ENCODE data around the gene STK32A. TPM values are rescaled to one million over a fixed set of nuclear protein-coding genes. Genes with fewer than 3 reads are reported as not detected.

STK32A gene
- total RNA-seq, 1 experiment from 2014 or later, result 0.57 TPM

- no peak for DNase-seq (ENCODE audit: low spot score)
These were observed 155.9 kb downstream of the STK32A start for GRCh38 chr5:147390654-147391225.

GRCh38 chr5:147391781-147392180 lies 157.0 kb downstream of the STK32A start:
- peak; percentile 87 for DNase-seq (ENCODE audit: low spot score)

DNA sequence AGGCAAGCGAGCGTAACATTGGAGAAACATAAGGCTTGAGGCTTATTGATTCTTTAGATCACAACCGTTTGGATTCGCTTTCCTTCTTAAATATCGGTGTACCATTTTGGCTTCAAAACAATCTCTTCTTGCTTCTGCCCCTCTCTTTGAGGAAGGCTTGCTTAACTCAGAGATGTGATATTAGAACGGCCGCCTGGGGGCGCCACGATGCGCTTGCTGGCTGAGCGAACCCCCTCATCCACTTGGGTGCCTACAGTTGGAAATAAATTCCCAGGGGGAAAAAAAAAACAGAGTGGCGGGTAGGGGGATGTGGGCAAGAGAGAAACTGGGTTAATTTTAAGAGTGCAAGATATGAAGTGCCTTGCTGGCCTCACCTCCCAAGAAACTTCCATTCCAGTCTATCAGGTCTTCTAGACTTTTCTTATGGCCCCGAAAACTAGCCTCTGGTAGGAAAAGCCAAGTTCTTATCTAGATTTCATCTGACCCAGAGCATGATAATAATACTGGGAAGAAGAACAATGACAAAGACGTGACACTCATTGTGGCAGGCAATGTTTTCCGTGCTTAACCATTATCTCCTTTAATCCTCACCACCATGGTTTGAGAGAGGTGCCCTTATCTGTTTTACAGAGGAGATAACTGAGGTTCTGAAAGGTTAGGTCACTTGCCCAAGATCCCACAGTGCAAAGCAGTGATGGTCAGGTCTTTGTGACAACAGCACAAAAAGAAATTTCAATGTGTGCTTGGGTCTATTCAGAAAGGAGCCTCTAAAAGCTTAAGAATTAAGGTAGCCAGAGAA lies 159.2 kb downstream of the STK32A start:
- no peak for DNase-seq (ENCODE audit: low spot score)

GRCh38 chr5:147396070-147396823 lies 161.4 kb downstream of the STK32A start:
- no peak for DNase-seq (ENCODE audit: low spot score)

GRCh38 chr5:147397616-147398015 lies 162.8 kb downstream of the STK32A start:
- no peak for DNase-seq (ENCODE audit: low spot score)

DNA sequence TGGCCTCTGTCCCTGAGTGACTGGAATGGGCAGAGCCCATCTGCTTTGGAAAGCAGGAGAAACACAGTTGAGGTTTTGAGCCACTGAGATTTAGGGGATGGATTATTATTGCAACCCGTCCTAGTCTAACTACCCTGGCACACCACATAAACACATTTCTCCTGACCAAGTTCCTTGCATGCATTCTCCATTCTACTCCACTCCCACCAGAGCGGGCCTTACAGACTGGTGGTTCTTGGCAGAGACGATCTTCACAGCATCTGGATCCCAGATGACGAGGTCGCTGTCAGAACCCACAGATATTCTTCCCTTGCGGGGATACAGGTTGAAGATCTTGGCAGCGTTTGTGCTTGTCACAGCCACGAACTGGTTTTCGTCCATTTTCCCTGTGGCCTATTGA lies 164.0 kb downstream of the STK32A start:
- DNase-seq (ENCODE audit: low spot score), result no peak

DNA sequence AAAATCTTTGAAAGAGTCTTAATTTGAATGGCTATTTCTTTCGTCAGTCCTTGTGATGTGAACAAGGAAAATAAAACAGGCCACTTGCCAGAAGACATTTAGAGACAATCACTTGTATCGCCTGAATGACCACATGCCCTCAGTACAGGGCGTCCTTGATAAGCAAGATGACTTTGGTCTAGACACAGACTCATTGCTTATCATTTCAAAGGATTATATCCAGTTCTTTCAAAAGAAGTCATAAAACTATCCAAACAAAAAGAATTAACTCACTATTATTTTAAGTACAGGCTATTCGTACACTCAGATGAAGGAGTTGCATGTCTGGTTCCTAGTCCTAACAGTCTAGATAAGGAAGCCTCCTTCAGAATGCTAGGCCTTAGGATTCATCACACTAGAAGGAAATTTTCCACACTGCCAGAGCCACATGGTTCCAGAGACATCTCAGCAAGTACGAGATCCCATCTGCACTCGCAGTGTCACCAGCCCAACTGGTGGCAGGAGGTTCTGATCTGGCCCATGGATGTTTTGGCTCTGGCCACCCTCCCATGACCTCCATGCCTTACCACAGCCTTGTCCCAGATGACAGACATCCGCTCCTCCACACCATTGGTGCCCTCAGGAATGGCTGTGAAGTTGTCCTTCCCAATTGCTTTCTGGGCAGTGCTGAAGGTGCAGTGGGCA lies 165.4 kb downstream of the STK32A start:
- DNase-seq (ENCODE audit: low spot score), result no peak

DNA sequence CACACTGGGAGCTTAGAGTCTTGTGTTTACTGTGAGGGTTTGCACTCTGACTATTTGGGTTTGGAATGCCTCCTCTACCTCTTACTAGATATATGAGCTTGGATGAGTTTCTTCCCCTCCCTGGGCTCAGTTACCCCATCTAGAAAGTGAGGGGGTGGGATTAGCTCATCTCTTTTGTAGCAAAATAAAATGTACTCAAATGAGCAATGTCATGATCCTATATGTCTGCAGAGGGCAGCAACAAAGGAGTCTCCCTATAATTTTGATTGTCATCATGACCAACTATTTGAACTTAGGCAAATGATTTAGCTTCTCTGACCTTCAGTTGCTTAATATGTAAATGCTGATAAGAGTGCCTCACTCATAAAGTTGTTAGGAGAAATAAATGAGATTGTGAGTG lies 166.1 kb downstream of the STK32A start:
- DNase-seq (ENCODE audit: low spot score), result no peak

DNA sequence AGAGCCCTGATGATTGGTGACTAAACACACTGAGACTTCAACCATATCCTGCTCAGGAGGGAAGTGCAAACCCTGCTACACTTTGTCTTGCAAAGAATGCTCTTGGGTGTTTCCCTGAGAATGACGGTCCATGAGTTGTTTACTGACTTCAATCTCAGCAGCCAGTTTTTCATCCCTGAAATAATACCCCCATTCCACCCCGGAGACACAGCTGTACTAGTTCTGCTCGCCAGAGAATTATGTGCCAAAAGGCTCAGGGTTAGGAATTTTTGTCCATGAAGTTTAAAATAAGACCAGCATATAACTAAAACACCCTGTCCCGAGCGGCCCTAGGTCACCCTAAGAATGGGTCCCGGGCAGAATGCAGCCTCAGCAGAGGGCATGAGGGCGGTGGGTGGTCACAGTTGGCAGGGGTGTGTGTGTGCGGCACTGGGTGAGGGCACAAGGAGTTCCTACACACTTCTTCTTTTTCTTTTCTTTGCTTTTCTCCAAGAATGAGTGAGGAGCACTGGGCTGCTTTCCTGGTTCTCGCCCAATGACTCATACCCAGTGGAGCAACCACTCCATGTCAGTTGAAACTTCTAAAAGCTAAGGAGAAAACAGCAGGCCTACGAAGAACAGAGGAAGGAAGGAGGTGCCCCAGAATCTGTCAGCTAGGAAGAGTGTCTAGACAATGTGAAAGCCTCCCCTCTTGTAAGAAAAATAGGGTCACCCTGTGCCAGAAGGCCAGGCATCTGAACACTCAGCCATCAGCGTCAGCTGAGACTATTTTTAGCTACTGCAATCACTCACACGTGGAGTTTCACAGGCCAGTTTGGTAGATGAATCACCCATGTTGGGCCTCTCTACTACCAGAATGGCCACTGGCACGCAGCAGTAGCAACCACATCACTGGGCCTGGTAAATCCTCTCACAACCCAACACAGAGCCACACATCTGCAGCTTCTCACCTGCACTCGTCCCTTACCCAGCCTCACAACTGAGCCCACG lies 169.1 kb downstream of the STK32A start:
- DNase-seq (ENCODE audit: low spot score), result peak; percentile 98

DNA sequence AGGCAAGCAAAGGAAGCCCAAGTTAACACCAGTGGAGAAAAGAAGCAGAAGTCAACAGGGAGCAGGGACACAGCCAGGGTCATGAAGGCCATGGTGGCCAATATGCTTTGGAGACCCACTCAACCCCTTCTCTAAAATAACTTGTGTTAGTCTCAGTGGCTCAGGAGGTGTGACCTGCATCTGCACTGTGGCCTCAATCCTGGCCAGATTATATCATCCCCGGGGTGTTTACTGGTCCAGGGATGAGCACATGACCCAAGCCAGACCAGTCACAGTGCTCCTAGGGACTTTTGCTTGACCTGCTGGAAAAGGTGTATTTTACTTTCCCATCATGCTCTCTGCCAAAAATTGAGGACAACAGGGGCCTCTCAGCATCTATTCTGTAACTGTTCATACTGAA lies 169.9 kb downstream of the STK32A start:
- DNase-seq (ENCODE audit: low spot score), result no peak

DNA sequence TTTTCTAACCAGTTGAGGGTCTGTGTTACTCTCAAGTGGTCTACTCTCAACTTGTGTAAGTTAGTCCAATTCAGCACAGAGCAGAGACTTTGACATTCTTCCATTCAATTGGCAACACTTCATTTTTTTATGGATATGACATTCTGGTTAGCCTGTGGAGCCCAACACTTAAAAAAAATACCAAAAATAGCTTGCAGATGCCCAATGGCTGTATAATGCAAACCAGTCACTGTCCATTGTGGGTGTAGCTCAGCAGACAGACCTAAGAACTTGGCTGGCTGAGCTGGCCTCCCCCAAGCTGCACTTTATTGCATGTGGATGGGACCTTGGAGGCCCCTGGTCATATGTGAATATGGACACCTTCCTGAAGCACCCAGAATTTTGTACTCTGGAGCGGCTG lies 171.8 kb downstream of the STK32A start:
- DNase-seq (ENCODE audit: low spot score), result no peak

- peak; percentile 71 for DNase-seq (ENCODE audit: low spot score)
These were observed 172.4 kb downstream of the STK32A start for GRCh38 chr5:147407094-147407681.

GRCh38 chr5:147408980-147409379 lies 174.2 kb downstream of the STK32A start:
- DNase-seq (ENCODE audit: low spot score), result no peak

DNA sequence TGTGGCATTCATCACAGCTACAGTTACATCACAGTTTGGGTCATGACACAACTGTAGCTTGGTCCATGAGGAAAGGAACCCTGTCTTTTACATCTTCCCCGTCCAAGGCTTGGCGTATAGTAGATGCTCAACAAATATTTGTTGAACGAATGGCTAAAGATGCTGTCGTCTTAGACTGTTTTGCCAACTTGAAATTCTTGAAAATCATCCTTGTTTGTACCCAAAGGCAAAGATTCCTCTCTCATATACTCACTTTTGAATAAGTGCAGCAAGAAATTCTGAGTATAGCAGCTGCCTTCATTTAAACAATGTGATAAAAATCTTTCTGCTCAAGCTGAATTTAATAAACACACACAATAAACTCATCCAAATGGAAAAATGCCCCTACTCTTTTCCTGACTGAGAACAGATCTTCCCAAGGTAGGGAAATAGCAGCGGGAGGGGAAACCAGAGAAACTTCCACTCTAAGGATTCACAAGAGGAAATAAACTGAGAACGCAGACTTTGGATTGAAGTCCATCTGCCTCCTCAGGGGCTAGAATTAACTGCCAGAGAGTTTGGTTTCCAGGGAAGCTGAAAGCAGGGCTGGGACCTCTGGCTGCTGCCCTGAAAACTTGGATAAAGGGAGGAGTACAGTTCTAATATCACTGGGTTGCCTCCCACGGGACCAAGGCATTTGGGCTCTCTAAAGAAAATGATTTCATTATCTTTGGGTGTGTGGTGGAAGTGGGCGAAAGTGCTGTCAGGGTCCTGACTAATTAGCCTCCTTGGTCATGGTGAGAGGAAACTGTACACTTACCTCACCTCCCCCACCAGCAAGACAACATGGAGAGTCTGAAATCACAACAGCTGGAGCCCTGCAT lies 175.9 kb downstream of the STK32A start:
- no peak for DNase-seq (ENCODE audit: low spot score)

GRCh38 chr5:147411359-147412319 lies 176.8 kb downstream of the STK32A start:
- no peak for DNase-seq (ENCODE audit: low spot score)

GRCh38 chr5:147412561-147412960 lies 177.7 kb downstream of the STK32A start:
- no peak for DNase-seq (ENCODE audit: low spot score)

GRCh38 chr5:147413266-147413665 lies 178.4 kb downstream of the STK32A start:
- no peak for DNase-seq (ENCODE audit: low spot score)

GRCh38 chr5:147415651-147416050 lies 180.8 kb downstream of the STK32A start:
- DNase-seq (ENCODE audit: low spot score), result no peak

Measured in A172 (cell line).